ENCODE data around the gene RSPH6A. TPM values are rescaled to one million over a fixed set of nuclear protein-coding genes. Genes with fewer than 3 reads are reported as not detected.

Gene RSPH6A
- total RNA-seq, 2 donors from 2014 or later = 0.50 to 5.2 TPM

DNA sequence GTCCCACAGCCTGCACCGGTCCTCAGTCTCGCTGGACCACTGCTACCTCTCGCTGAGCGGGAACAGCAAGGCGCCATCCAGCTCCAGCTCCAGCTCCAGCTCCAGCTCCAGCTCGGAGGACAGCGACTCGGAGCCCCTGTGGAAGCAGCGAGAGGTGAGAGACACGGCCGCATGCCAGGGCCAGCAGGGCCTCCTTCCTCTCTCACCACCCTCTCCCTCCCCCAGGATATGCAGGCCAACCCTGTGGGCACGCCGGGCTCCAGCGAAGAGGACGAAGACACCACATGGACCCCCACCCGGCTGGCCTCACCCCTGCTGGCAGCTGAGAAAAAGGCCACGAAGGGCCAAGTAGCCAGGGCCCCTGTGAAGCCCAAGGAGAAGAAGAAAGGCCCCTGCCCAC is 53.4 kb downstream of the RSPH6A start:
- Histone ChIP-seq H3K4me3 (no peak overlapping the region), H3K36me3 (no peaks in the 10 kb centered on the region), H3K27ac (no peak overlapping the region), H3K4me1 (replicated peaks) (peaks cover 29% of the 10 kb centered on the region), H3K9me3 (no peaks in the 10 kb centered on the region), H3K27me3 (replicated peaks; ENCODE audit: insufficient read depth) (no peaks in the 10 kb centered on the region)
- no peak for TF ChIP-seq POLR2AphosphoS5 (IDR thresholded peaks at IDR 0.05)
- TF ChIP-seq POLR2A (IDR thresholded peaks at IDR 0.05) = no peak
- TF ChIP-seq, protein P1, sequence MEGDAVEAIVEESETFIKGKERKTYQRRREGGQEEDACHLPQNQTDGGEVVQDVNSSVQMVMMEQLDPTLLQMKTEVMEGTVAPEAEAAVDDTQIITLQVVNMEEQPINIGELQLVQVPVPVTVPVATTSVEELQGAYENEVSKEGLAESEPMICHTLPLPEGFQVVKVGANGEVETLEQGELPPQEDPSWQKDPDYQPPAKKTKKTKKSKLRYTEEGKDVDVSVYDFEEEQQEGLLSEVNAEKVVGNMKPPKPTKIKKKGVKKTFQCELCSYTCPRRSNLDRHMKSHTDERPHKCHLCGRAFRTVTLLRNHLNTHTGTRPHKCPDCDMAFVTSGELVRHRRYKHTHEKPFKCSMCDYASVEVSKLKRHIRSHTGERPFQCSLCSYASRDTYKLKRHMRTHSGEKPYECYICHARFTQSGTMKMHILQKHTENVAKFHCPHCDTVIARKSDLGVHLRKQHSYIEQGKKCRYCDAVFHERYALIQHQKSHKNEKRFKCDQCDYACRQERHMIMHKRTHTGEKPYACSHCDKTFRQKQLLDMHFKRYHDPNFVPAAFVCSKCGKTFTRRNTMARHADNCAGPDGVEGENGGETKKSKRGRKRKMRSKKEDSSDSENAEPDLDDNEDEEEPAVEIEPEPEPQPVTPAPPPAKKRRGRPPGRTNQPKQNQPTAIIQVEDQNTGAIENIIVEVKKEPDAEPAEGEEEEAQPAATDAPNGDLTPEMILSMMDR (IDR thresholded peaks at IDR 0.05) = no peak
- 85% methylated on average over 16 of the region's 17 CpGs for WGBS
- no peak for DNase-seq (ENCODE audit: low spot score)
- intact Hi-C loops (cut with DNase I) = no loop called here

DNA sequence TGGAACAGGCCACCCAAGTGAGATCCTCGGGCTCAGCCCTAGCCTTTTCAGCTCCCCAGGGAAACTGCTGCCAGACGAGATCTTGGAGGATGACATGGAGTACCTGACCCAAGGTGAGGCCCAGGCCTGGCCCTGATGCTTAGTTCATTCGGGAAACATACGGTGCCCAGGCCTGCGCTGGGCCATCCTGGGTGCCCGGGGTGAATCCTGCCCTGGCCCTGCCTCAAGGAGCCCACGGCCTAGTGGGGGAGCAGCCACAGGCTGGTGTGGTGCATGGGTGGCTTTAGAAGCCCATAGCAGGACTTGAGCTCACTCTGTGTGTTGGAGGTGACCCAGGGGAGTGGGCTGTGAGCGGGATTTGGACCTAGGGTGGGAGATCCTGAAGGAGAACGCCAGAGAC is 56.2 kb downstream of the RSPH6A start:
- TF ChIP-seq POLR2A (IDR thresholded peaks at IDR 0.05) (no peak), POLR2AphosphoS5 (IDR thresholded peaks at IDR 0.05) (no peak)
- TF ChIP-seq, protein P1 (IDR thresholded peaks at IDR 0.05) = no peak
- Histone ChIP-seq H3K36me3 (no peaks in the 10 kb centered on the region), H3K4me3 (no peak overlapping the region), H3K9me3 (no peaks in the 10 kb centered on the region), H3K27me3 (replicated peaks; ENCODE audit: insufficient read depth) (no peaks in the 10 kb centered on the region), H3K4me1 (replicated peaks) (peaks cover 3% of the 10 kb centered on the region), H3K27ac (no peak overlapping the region)
- DNase-seq (ENCODE audit: low spot score) = no peak
- WGBS = 85% methylated on average over 5 of the region's 9 CpGs
- intact Hi-C loops (cut with DNase I) = no loop called here

DNA sequence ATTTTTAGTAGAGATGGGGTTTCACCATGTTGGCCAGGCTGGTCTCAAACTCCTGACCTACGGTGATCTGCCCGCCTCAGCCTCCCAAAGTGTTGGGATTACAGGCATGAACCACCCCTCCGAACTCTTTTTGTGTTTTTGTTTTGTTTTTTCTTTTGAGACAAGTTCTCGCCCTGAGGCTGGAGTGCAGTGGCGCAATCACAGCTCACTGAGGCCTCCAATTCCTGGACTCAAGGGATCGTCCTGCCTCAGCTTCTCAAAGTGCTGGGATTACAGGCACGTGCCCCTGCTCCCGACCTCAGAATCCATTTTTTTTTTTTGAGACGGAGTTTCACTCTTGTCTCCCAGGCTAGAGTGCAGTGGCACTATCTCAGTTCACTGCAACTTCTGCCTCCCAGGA is 57.4 kb downstream of the RSPH6A start:
- 82% methylated on average over 9 of the region's 9 CpGs for WGBS
- Histone ChIP-seq H3K4me1 (replicated peaks) (no peaks in the 10 kb centered on the region), H3K4me3 (no peak overlapping the region), H3K27me3 (replicated peaks; ENCODE audit: insufficient read depth) (no peaks in the 10 kb centered on the region), H3K36me3 (no peaks in the 10 kb centered on the region), H3K9me3 (no peaks in the 10 kb centered on the region), H3K27ac (no peak overlapping the region)
- intact Hi-C loops (cut with DNase I) = no loop called here
- DNase-seq (ENCODE audit: low spot score) = no peak
- TF ChIP-seq POLR2A (IDR thresholded peaks at IDR 0.05) = no peak

DNA sequence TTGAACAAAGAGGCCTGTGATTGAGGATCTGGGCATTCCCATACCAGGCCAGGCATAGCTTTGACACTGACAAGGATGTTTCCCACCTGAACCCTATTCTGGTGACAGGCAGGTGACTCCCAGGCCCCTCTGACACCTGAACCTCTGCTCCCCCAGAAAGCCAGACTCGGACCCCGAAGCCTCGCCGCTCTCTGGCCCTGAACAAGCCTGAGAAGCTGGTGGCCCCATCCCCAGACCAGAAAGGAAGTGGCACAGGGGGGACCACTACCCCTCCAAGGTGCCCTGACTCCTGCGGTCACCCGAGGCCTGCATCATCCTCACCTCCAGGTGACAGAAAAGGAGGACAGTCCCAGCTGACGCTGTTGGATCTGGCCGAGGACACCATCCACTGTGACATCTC is 60.8 kb downstream of the RSPH6A start:
- 96% methylated on average over 8 of the region's 8 CpGs for whole genome bisulfite sequencing
- no peaks in the 10 kb centered on the region for H3K4me1 ChIP-seq (replicated peaks)
- no peaks in the 10 kb centered on the region for H3K9me3 ChIP-seq
- intact Hi-C loops (cut with DNase I) = no loop called here
- no peak overlapping the region for H3K27ac ChIP-seq
- H3K4me3 ChIP-seq = no peak overlapping the region
- no peaks in the 10 kb centered on the region for H3K36me3 ChIP-seq
- H3K27me3 ChIP-seq (replicated peaks; ENCODE audit: insufficient read depth) = no peaks in the 10 kb centered on the region
- no peak for DNase-seq (ENCODE audit: low spot score)
- no peak for TF ChIP-seq POLR2AphosphoS5 (IDR thresholded peaks at IDR 0.05)
- TF ChIP-seq, protein P1 (IDR thresholded peaks at IDR 0.05) = no peak
- TF ChIP-seq POLR2A (IDR thresholded peaks at IDR 0.05) = no peak

DNA sequence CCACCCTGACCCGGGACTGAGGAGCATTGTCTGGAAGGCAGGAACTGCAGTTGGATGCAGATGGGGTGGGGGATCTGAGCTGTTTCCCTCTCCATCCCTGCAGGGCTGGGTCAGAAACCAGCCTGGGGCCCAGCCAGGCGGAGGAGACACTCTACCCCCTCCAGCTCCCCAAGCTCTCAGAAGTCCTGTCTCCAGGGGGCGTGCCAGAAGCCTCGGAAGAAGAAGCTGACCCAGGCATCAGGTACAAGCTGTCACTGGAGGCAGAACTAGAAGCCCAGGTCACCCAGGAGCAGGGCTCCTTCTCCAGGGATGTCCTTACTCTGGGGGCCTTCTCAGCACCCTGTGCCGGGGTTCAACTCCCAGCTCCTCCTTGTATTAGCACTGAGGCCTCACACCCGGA is 61.6 kb downstream of the RSPH6A start:
- intact Hi-C loops (cut with DNase I) = no loop called here
- H3K4me1 ChIP-seq (replicated peaks) = no peaks in the 10 kb centered on the region
- no peak overlapping the region for H3K4me3 ChIP-seq
- no peak for DNase-seq (ENCODE audit: low spot score)
- H3K36me3 ChIP-seq = no peaks in the 10 kb centered on the region
- no peaks in the 10 kb centered on the region for H3K27me3 ChIP-seq (replicated peaks; ENCODE audit: insufficient read depth)
- WGBS = 77% methylated on average over 6 of the region's 6 CpGs
- H3K9me3 ChIP-seq = no peaks in the 10 kb centered on the region
- no peak for TF ChIP-seq POLR2A (IDR thresholded peaks at IDR 0.05)
- TF ChIP-seq POLR2AphosphoS5 (IDR thresholded peaks at IDR 0.05) = no peak
- TF ChIP-seq, protein P1 (IDR thresholded peaks at IDR 0.05) = no peak
- H3K27ac ChIP-seq = no peak overlapping the region

All from prostate gland (tissue), 2 donors.